ENCODE results near the gene KCNT1. TPM values are rescaled to one million over a fixed set of nuclear protein-coding genes. Genes with fewer than 3 reads are reported as not detected.

The KCNT1 gene
- total and polyA plus RNA-seq, 10 of the 15 experiments (the other 5 are each of a cell fraction or from before 2014, with no cell fraction given), result not detected

DNA sequence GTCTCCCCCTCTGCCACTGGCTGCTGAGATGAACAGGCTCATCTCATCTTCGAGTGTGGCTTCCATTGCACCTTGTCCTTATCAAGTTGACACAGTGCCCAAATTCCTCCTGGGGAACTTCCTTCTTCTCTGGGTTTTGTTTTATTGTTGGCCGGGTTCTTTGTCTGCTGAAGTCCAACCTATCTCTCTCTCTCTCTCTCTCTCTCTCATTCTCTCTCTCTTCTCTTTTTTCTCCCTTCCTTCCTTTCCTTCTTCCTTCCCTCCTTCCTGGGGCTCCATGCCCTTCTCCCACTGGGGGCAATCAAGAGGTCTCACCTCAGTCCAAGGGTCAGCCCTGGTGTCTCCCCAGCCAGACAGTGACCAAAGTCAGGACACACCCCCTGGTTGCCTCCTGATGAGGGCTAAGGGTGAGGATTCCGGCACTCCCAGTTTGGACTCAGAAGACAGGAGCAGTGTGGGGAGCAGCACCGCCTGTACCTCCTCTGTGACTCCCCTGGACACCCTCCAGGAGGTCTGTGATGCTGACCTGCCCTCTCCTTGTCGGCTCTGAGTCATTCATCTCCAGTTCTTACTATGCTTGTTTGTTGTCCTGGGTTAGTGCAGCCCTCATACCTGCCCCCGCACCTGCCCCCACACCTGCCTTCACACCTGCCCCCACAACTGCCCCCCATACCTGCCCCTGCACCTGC lies 30.7 kb downstream of the KCNT1 start (continued):
- TF ChIP-seq, protein P1, sequence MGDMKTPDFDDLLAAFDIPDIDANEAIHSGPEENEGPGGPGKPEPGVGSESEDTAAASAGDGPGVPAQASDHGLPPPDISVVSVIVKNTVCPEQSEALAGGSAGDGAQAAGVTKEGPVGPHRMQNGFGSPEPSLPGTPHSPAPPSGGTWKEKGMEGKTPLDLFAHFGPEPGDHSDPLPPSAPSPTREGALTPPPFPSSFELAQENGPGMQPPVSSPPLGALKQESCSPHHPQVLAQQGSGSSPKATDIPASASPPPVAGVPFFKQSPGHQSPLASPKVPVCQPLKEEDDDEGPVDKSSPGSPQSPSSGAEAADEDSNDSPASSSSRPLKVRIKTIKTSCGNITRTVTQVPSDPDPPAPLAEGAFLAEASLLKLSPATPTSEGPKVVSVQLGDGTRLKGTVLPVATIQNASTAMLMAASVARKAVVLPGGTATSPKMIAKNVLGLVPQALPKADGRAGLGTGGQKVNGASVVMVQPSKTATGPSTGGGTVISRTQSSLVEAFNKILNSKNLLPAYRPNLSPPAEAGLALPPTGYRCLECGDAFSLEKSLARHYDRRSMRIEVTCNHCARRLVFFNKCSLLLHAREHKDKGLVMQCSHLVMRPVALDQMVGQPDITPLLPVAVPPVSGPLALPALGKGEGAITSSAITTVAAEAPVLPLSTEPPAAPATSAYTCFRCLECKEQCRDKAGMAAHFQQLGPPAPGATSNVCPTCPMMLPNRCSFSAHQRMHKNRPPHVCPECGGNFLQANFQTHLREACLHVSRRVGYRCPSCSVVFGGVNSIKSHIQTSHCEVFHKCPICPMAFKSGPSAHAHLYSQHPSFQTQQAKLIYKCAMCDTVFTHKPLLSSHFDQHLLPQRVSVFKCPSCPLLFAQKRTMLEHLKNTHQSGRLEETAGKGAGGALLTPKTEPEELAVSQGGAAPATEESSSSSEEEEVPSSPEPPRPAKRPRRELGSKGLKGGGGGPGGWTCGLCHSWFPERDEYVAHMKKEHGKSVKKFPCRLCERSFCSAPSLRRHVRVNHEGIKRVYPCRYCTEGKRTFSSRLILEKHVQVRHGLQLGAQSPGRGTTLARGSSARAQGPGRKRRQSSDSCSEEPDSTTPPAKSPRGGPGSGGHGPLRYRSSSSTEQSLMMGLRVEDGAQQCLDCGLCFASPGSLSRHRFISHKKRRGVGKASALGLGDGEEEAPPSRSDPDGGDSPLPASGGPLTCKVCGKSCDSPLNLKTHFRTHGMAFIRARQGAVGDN (IDR thresholded peaks at IDR 0.05), result no peak
- no peak for TF ChIP-seq TAF1 (IDR thresholded peaks at IDR 0.05; ENCODE audit: borderline replicate concordance, low read depth, low read length)
- TF ChIP-seq, protein P2, sequence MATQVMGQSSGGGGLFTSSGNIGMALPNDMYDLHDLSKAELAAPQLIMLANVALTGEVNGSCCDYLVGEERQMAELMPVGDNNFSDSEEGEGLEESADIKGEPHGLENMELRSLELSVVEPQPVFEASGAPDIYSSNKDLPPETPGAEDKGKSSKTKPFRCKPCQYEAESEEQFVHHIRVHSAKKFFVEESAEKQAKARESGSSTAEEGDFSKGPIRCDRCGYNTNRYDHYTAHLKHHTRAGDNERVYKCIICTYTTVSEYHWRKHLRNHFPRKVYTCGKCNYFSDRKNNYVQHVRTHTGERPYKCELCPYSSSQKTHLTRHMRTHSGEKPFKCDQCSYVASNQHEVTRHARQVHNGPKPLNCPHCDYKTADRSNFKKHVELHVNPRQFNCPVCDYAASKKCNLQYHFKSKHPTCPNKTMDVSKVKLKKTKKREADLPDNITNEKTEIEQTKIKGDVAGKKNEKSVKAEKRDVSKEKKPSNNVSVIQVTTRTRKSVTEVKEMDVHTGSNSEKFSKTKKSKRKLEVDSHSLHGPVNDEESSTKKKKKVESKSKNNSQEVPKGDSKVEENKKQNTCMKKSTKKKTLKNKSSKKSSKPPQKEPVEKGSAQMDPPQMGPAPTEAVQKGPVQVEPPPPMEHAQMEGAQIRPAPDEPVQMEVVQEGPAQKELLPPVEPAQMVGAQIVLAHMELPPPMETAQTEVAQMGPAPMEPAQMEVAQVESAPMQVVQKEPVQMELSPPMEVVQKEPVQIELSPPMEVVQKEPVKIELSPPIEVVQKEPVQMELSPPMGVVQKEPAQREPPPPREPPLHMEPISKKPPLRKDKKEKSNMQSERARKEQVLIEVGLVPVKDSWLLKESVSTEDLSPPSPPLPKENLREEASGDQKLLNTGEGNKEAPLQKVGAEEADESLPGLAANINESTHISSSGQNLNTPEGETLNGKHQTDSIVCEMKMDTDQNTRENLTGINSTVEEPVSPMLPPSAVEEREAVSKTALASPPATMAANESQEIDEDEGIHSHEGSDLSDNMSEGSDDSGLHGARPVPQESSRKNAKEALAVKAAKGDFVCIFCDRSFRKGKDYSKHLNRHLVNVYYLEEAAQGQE (IDR thresholded peaks at IDR 0.05; ENCODE audit: low read depth, low read length), result no peak

Data from GM12878 (cell line).